ENCODE measurements around the gene SPATA18.
"Not testable (repeated sequence)": the region's sequence is repeated elsewhere in the genome, so short reads cannot be mapped to it uniquely, and the experiment has no call there.

SPATA18 gene

DNA sequence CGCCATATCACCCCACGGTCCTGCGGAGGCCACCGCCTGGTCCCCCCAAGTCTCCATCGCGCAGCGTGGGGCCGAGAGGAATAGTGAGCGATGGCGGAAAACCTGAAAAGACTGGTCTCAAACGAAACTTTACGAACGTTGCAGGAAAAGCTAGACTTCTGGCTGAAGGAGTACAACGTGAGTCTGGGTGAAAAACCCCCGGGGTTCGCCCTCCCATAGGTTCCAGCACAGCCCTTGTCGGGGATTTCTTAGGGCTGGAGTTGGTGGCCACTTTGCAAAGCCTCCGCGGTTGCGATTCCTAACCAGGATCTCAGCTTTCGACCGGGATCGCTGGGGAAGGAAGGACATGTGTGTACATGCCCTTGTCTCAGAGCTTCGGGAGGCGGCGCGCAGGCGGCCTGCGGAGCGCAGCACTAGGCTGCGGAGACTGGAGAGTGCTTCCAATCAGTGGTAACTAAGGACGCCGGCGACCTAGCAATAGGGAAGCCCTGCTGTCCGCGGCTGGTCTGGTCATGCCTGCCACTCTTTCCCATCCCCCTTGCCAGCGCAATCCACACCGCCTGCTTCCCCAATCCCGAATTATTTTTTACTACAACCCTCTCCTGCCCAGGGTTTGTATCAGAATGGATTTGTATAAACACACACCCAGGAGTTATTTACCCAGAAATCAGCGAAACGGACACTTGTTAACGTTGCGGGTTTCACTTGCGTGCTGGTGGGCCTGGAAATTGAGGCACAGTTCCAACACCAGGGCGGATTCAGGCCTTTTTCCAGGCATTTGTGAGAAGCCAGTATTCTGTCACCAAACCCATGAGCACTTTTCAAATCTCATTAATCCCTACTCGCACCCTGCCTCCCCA, 741 bp downstream of the SPATA18 start:
- DNase-seq (ENCODE audit: low spot score): peak; percentile 93

DNA sequence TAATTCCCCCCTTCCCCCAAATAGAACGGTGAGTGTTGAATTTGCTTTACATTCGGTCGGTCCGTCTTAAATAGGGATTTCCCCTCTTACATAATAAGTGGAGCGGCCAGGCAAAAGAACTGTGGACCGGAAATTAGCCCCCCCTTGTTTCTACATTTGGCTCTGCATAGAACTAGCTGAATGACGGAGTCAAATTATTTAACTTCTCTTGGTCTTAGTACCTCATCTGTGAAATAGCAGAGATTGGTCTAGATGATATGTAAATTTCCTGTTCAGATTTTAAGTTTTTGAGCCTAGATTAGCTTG, 1.3 kb downstream of the SPATA18 start:
- peak; percentile 33 for DNase-seq (ENCODE audit: low spot score)

DNA sequence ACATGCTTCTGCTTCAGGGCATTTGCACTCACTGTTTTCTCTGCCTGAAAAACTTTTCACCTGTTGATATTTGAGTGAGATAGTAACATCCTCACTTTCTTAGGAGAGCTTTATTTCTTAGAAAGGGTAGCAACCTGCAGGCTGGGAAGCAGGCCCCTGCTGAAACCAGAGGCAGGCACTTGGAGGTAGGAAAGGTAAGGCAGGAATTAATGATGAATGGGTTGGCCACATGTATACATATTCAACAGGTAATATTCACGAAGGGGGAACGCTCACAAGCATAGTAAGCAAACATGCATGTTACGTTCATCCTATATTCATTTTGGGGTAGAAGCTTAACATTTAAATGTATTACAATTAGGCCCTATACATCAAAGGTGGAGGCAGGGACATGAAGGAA, 3.1 kb downstream of the SPATA18 start:
- DNase-seq (ENCODE audit: low spot score): no peak

DNA sequence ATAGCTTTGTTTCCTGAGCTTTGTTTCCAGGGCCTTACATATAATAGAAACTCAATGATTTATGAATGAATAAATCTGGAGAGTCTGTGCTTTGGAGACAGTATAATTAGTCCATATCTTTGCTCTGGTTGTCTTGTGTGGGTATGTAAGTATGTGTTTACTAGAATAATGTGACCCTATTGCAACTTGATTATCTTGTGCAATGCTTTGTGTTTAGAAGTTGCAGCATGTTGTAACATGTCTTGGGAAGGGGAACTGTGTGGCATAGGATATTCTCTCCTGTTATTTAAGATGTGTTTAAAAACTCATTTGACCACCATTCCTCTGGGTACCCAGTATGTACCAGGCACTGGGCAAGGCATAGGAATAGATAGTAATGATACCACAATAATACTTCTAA, 6.1 kb downstream of the SPATA18 start:
- no peak for DNase-seq (ENCODE audit: low spot score)

DNA sequence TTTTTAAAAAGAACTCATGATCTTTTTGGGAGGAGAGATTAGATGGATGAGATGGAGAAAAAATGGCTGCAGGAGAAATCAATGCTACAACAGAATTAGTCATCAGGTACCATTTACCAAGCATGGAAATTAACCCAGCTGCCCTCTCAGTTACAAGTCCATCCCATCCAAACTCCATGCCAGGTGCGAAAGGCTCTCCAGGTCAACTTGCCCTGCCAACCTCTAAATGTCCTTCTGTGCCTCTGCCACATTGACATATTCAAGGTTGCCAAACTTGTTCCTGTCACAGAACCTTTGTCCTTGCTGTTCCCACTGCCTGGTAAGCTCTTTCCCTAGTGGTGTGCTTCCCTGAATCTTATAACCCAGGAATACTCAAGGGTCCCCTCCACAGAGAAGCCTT, 7.2 kb downstream of the SPATA18 start:
- DNase-seq (ENCODE audit: low spot score): no peak

DNA sequence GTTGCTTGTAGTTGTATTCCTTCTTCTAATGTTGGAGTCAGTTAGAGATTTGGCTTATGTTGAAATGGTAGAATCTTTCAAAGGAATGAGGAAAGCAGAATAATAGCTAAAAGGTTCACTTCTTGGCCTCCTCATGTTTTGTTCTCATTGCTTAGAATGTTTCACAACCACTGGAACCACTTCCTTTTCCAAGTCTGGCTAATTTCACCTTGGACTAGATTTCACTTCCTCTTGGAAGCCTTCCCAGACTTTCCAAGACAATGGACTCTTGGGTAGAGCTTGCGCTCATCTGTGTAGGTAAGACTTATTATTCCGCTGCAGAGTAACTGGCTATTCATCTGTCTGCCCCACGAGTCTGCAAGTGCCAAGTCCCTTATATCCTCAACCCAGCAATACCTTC, 8.3 kb downstream of the SPATA18 start:
- DNase-seq (ENCODE audit: low spot score): peak; percentile 35

DNA sequence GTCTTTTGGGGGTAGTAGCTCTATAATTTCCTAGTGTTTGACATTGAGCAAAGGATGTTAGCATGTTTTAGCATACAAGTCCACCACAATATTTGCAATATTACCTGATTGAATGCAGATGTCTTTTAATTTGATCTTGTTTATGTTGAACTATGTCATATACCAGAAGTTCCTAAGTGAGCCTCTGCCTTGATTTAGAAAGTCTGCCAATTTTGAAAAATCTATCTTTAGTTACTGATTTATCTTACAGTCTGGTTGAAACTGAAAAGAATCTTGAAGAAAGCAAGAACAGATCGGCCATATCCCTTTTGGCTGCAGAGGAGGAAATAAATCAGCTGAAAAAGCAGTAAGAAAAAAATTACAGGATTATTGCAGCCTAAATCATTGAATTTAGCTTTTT, 18.5 kb downstream of the SPATA18 start:
- no peak for DNase-seq (ENCODE audit: low spot score)

DNA sequence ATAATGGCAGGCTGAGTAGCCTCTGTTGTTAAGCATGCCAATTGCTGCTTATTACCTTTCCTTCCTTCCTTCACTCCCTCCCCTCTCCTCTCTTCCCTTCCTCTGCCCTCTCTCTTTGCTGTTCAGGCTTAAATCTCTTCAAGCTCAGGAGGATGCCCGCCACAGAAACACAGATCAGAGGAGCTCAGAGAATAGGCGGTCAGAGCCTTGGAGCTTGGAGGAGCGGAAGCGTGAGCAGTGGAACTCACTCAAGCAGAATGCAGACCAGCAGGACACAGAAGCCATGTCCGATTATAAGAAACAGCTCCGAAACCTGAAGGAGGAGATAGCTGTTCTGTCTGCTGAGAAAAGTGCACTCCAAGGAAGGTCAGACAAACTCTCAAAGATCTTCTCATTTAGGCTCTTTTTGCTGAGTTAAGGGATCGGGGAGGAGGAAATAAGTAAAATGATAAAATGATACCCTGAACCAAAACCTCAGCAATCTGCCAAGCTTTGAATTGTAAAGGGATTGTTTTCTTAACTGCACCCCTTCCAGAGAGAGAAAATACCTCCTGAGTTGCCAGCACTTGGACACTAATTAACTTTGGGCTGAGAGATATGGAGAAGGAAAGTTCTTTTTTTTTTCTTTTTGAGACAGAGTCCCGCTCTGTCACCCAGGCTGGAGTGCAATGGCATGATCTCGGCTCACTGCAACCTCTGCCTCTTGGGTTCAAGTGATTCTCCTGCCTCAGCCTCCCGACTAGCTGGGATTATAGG, 20.9 kb downstream of the SPATA18 start:
- no peak for DNase-seq (ENCODE audit: low spot score)

DNA sequence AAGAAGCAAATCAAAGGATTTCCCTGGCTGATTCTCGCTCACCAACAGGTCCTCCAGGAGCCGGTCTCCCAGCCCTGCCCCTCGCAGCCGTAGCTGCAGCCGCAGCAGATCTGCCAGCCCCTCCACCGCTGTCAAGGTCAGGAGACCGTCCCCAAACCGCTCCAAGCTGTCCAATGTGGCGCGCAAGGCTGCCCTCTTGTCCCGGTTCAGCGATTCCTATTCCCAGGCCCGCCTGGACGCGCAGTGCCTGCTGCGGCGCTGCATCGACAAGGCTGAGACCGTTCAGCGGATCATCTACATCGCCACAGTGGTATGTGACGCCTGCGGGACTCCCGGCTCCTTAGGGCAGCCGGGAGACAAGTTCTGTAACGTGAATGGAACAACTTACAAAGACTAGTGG, 25.6 kb downstream of the SPATA18 start:
- DNase-seq (ENCODE audit: low spot score): no peak

DNA sequence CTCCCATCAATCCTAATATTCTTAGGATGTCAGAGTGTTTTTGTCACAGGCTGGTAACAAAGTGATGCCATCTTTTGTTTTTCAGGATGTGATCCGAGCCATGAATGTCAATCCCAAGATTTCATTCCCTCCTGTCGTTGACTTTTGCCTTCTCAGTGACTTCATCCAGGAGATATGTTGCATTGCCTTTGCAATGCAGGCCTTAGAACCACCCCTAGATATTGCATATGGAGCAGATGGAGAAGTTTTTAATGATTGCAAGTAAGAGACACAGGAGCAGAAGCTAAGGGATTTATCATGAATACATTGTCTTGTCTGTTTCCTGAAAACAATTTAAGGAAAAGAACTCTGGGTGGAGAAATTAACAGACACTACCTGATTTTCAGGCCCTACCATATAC, 28.6 kb downstream of the SPATA18 start:
- DNase-seq (ENCODE audit: low spot score): no peak

DNA sequence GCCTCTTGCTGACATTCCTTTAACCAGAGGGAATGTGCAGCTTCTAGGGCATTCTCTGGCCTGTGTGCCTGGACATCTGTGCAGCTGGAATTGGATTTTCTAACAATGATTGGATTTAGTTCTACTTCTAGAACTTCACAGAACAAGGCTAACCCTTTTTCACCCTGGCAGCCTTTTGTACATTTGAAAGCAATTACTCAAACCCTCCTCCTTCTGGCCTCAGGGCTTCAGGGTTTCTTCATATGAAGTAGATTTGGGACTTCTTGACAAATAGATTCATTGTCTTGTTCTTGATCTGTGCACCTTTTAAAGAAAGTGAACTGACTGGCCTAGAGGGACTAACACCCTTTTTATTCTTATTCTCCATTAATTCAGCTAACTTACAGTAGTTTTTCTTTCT, 30.1 kb downstream of the SPATA18 start:
- no peak for DNase-seq (ENCODE audit: low spot score)

DNA sequence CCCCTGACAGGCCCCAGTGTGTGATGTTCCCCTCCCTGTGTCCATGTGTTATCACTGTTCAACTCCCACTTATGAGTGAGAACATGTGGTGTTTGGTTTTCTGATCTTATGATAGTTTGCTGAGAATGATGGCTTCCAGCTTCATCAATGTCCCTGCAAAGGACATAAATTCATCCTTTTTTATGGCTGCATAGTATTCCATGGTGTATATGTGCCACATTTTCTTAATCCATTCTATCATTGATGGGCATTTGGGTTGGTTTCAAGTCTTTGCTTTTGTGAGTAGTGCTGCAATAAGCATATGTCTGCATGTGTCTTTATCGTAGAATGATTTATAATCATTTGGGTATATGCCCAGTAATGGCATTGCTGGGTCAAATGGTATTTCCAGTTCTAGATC, 35.3 kb downstream of the SPATA18 start:
- DNase-seq (ENCODE audit: low spot score): not testable (repeated sequence)

DNA sequence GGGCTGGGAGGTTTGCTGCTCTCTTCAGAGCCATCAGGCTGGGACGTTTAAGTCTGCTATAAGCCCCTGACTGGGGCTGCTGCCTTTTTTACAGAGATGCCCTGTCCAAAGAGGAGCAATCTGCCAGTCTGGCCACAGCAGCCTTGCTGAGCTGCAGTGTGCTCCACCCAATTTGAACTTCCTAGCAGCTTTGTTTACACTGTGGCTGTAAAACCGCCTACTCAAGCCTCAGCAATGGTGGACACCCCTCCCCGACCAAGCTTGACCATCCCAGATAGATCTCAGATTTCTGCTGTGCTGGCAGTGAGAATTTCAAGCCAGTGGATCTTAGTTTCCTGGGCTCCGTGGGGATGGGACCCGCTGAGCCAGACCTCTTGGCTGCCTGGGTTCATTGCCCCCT, 40.7 kb downstream of the SPATA18 start:
- DNase-seq (ENCODE audit: low spot score): no peak

DNA sequence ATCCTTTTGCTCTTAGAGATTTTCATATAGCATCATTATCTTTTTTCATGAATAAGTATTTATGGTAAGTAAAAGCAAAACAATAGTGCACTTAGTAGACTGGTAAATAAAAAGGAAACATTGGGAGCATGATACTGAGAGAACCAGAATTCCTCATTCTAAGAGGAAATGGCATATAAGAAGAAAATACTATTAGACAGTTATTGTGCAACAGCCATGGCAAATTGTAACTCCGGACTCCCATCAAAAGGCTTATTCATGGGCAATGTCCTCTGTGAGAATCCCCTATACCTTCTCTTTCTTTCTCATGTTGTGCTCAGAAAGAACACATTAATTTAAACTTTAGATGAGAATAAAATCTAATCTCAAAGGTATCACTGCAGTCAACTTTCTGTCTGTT, 42.4 kb downstream of the SPATA18 start:
- no peak for DNase-seq (ENCODE audit: low spot score)

DNA sequence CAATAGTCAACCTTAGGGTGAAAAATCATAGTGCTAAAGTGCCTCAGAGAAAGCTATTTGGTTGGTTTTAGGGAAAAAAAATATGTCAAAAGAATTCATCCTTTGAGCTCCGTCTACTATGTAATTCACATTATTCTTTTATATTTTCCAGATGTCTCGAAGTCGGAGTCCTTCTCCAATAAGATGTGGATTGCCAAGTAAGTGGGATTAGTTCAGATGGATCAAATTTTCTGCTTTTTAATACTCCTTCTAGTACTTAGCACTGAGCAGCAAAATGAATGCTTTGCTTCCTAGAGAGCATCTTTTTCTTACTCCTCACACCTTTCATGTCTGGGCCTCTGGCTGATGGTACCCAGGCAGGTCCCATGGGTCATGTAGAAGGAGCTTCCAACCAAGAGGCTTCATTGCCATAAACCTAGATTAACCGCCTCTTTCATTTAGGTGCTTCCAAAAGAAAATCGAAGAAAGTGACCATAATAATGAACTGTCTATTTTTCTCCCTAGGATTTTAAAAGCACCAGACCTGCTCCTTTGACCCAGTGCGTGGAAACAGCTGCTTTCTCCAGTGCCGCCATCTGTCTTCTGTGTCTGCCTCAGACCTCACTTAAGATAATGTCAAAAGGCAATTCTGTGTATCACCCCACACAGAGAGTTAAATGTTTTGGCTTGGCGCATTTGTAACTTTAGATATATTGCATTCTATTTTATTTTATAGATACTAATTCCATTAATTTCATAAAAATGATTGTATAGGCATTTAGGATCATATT, 43.5 kb downstream of the SPATA18 start:
- DNase-seq (ENCODE audit: low spot score): no peak

DNA sequence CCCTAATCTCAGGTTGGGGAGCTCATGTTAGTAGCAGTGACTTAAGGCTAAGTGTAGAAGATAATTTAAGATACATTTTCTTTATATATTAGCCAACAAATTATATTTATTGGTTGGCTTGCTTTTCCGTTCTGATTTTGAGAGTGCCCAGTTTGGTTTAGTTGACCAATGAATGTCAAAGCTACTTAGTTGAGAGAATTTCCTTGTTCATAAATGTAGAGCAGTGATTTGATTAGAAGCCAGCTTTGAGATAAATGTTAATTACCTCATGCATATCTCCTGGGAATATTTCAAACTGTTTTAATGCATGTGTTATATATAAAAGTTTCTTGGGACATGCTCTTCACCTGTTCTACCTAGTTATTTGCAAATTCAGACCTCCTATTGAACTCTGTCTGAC, 44.3 kb downstream of the SPATA18 start:
- DNase-seq (ENCODE audit: low spot score): no peak

DNA sequence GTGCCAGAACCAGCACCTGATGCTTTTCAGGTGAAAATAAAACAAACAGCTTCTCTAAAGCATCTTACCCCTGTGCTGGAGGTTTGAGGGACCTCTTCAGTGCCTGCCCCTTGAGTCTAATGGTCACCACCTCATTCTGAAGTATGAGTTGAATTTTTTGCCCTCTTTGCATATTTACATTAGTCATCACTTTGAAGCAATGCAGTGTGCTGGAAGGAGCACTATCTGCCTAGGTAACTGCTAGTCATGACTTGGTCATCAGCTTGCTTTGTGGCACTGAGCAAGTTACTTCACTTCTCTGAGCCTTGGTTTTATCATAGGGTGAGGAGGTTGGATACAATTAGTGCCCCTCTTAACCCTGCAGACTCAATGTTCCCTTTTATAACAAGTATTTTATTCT, 44.9 kb downstream of the SPATA18 start:
- DNase-seq (ENCODE audit: low spot score): no peak

DNA sequence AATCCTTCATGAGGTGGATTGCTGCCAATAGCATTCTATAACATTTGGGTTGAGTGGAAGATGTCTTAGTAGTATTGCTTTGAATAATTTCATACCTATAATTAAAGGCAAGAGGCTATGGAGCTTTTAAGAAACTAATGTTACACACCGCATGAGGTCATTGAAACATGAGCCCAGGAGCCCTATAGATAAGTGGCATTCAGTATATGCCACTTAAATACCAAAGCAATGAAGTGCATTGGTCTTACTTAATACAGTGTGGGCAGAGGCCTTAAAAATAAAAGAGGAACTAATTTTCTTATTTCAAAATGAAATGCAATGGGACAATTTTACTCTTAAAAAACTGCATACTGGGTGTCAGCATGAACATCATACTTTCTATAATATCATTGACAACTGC, 47.5 kb downstream of the SPATA18 start:
- no peak for DNase-seq (ENCODE audit: low spot score)

DNA sequence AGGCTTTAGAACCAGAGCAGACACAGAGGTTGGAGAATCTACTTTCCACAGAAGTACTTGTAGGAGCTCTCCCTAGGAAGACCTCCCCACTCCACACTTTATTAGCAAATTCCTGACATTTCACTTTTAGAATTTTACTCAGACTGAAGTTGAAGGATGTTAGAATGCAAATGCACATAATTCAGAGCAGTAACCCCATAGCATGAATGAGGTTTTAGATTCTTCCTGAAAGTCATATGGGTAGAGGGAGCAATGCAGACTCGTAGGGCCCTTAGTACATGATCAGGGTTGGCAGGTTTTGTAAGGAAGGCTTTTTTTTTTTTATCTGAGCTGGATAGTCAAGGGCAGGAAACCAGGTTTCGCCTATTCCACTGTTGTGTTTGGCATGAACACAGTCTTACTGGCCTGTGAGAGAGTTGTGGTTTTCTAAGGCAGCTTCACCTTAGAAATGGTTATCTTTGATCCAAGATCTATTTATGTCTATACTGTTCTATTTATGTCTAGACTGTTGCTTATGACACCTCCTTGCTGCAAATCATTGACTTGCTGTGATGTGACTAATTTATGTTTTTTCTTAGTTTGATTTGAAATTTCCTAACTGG, 48.9 kb downstream of the SPATA18 start:
- no peak for DNase-seq (ENCODE audit: low spot score)

DNA sequence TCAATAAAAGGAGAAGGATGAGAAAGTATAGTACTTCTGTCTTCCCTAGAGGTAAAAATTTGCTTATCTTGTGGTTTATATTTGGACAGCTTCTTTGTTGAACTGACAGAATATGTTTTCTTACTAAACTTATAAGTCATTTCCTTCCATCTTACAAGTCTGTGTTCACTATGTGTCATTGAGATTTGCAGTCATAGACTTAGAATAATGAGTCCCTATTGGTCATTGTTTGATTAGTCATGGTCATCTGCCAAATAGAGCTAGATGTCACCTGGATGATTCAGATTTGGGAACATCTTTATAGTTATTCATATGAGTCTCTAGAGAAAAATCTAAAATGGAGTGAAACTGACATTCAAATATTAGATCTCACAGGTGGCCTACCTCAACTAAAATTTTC, 51.5 kb downstream of the SPATA18 start:
- DNase-seq (ENCODE audit: low spot score): no peak

DNA sequence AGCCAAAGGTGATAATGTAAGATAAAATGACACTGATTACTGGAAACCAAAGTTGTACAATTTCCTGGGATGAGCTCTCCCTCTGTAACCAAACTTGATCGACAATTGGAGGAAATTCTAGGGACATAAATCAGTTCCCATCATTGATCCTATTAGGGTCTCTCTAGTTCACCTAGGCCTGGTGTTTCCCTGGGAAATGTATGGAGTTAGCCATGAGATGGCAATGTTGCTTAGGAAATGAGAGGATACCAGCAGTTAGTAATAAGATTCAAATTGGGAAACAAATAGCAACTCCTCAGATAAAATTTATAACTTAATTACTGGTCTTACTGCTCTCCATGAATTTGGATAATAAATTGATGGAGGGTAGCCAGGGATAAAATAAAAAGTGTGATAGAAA, 52.2 kb downstream of the SPATA18 start:
- DNase-seq (ENCODE audit: low spot score): peak; percentile 31

DNA sequence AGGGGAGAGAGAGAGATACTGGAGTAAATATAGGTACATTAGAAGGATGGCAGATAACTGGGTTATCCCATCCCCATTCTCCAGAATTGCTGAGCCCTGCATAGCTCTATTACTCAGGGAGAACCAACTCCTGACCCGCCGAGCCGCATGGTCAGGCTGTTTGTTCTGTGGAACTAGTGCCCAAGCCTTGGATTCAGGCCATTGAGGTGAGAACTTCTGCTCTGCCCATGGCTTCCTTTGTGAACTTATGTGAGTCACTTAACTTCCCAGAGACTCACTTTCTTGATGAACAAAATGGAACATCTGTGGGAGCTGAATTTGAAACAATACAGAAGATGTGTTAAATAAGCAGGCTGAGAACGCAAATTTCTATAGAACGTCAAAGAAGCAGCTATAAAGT, 54.2 kb downstream of the SPATA18 start:
- no peak for DNase-seq (ENCODE audit: low spot score)

DNA sequence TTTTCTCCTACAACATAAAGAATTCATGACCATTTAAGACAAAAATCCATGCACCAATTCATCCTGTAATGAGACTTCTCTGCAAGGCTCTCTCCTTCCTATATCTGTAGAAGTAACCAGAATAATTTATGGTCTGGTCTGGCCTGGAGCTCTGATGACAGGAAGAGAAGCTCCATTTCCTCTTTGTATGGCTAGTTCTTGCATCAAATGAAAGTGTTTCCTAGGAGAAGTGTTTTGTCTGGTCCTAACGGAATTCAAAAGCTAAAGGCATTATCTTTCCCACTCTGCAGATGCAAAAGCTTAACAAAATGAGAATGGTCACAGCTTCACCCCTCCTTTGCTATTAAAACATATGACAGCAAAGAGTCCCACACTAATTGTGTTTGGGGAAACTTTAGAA, 55.1 kb downstream of the SPATA18 start:
- no peak for DNase-seq (ENCODE audit: low spot score)

Data from GM03348 (cell line).